C4-2B (cell line): Measurements from ENCODE around the gene SEMA5B.

ENCODE experiments used
- ZFX ChIP-seq: fragments of 450-650 bp; IDR thresholded peaks from 2 replicates; pipeline ENCODE4 v1.6.1; 2017
- TF ChIP-seq, protein P1 (sequence below): fragments of 450-650 bp; conservative IDR thresholded peaks from 2 replicates; pipeline ENCODE4 v1.5.1; 2017; ENCODE audit warnings: mild to moderate bottlenecking

- TF ChIP-seq, protein P1, sequence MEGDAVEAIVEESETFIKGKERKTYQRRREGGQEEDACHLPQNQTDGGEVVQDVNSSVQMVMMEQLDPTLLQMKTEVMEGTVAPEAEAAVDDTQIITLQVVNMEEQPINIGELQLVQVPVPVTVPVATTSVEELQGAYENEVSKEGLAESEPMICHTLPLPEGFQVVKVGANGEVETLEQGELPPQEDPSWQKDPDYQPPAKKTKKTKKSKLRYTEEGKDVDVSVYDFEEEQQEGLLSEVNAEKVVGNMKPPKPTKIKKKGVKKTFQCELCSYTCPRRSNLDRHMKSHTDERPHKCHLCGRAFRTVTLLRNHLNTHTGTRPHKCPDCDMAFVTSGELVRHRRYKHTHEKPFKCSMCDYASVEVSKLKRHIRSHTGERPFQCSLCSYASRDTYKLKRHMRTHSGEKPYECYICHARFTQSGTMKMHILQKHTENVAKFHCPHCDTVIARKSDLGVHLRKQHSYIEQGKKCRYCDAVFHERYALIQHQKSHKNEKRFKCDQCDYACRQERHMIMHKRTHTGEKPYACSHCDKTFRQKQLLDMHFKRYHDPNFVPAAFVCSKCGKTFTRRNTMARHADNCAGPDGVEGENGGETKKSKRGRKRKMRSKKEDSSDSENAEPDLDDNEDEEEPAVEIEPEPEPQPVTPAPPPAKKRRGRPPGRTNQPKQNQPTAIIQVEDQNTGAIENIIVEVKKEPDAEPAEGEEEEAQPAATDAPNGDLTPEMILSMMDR, result no peak
- no peak for TF ChIP-seq ZFX
Measured at GRCh38 chr3:122886946-122887345, 140.6 kb downstream of the SEMA5B start.
